Transverse colon (tissue), 4 donors: ENCODE data around the gene LRRC32.

Experiments
- CTCF ChIP-seq, 5 experiments: fragments of 200-600 bp in 3 of 5; fragments of 450-650 bp in 2 of 5; sonication (generic) in 3 of 5; IDR thresholded peaks; 1 replicate in 2 of 5; 2 replicates in 3 of 5; pipeline ENCODE4 v1.5.1; 2016 to 2017; ENCODE audit warnings: antibody characterized with exemption in 5 of 5, inconsistent platforms in 3 of 5, mild to moderate bottlenecking in 2 of 5, moderate library complexity in 1 of 5
- EP300 ChIP-seq: sonication (generic); formaldehyde crosslinking; IDR thresholded peaks from one replicate; pipeline ENCODE4 v1.6.1; 2017; ENCODE audit warnings: antibody characterized with exemption, low read depth
- POLR2A ChIP-seq: fragments of 450-650 bp; IDR thresholded peaks from one replicate; pipeline ENCODE4 v1.6.1; 2016; ENCODE audit warnings: antibody characterized with exemption, mild to moderate bottlenecking, moderate library complexity
- POLR2AphosphoS5 ChIP-seq, 3 donors: sonication (generic); formaldehyde crosslinking; IDR thresholded peaks; one replicate each; pipeline ENCODE4 v1.6.1; 2016; ENCODE audit warnings: antibody characterized with exemption in 3 of 3

- TF ChIP-seq CTCF (IDR thresholded peaks at IDR 0.05) (no peak), POLR2A (no peak), POLR2AphosphoS5 (IDR thresholded peaks at IDR 0.05) (no peak), EP300 (no peak)
Observed at GRCh38 chr11:76717369-76717768, 46.8 kb upstream of the LRRC32 start.
